HG03066 (cell line): ENCODE data around the gene PATJ.

Experiments
- ATAC-seq: cut with Tn5 transposase; IDR thresholded peaks from one replicate; pipeline ENCODE4 v1.9.1; 2021; ENCODE audit warnings: low read depth; ENCODE audit not compliant: unreplicated experiment

Gene PATJ

DNA sequence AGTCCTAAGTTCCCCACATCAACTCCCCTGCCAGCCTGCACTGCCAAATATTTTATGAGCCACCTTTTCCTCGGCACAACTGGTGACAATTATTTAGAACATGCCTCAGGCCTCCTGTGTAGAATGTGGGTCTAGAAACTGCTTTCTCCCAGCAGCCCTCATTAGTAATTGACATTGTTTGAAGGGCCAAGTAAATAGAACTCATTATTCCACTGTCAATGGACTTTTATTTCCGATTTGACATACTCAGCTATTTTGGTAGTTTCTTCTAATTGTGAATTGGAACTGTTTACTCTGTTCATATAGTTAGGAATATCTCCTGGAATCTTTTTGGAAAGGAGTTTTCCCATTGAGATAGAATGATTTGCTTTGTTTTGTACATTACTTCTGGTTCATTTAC, 283.6 kb downstream of the PATJ start:
- ATAC-seq, result no peak

DNA sequence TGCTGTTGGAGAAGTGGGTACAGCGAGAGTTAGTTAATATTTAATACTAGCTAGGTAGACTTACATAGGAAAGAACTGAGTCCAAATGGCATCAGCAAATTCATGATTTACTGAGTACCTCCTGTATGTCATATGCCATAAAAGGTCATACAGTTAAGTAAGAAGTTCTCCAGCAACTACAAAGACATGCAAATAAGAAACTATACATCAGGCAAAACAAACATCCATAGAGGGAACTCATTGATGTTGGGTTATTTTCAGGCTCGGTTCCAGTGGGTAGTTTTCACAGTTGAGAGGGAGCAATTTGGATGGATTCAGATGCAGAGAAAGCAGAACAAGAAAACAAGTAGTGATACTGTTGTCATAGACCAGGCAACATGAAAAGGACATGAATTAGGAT, 287.4 kb downstream of the PATJ start:
- no peak for ATAC-seq

DNA sequence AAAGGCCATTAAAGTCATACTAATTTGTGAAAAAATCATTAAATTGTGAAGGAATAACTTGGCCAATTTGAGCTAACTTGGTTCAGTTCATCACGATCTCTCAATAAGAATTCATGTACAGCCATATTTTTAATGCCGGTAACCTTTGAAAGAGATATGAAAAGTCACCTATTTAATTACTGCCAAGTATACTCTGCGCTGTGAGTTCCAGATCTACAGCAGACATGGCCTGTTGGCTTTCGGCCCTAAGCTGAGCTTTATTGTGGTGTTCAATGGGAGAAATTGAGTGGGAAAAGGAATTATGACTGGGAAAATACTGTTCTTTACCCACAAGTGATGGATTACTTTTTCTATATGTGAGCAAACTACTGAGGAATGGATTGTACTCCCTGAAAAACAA, 292.5 kb downstream of the PATJ start:
- ATAC-seq, result no peak

DNA sequence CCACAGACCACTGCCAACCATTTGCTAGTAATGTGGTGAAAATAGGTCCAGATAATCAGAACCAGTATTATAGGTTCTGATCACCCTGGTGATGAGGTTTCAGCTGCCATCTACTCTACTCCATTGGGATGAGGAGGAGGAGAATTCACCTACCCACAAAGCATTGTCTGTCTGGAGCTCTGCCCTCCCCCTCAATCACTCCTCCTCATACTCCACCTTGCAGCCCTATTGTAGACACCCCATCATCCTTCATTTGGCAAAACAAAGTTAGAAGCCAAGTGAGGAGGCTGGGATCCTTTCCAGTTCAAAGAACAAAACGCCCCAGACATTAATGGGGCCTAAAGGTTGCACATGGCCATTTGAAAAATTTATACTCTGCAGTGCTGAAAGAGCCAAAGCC, 295.0 kb downstream of the PATJ start:
- no peak for ATAC-seq

DNA sequence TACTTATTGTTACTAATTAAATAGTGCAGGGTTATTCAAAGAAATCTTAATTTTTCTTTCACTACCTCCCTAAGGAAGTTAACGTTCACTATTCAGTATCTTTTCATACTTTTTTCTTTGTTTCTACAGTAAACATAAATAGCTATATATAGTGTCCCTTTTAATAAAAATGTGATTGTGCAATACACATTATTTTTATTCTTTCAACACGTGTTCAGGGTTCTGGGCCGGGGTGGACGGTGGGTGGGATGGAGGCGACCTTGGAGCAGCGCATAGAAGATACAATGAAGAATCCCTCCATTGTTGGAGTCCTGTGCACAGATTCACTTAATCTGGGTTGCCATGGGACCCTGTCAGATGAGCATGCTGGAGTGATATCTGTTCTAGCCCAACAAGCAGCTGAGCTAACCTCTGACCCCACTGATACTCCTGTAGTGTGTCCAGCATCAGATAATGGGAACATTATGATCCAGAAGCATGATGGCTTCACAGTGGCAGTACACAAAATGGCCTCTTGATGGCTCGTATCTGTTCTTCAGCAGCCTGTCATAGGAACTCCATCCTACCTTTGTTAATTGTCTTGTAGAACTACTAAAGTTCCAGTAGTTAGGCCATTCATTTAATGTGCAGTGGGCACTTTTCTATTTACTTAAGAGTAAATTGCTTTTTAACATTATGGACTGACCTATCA, 296.5 kb downstream of the PATJ start:
- no peak for ATAC-seq

DNA sequence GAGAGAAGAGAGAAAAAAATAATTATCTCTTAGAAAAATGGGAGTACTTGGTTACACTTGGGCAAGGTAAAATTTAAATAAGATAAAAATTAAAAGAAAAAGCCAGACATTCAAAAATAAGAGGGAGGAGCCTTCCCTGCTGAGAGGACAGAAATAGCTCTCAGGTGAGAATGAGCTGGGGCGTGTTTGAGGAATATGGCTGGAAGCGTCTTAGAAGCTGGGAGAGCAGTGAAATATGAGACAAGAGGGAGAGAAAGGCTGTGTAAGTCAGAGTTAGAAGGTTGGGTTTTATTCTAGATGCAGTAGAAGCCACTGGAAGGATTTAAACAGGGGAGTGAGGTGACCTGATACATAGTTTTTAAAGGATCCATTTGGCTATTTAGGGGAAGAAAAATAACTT, 298.2 kb downstream of the PATJ start:
- ATAC-seq, result no peak

DNA sequence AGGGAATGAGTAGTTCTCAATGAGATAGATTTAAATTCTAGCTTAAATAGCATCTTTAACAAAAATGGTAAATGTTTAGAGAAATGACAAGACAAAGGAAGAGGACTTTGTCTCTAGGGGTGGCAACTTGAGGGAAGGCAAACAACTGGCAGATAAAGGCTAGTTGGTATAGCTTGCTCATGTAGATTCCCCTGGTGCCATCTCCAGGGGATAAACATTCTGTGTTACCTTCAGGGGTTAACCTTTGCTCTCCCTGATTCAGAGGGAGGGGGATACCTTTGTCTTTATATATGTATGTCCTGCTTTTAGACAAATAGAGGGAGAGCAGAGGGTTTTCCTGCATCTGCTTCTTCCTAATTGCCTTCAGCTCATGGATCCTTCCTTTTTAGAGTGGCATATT, 298.7 kb downstream of the PATJ start:
- no peak for ATAC-seq

DNA sequence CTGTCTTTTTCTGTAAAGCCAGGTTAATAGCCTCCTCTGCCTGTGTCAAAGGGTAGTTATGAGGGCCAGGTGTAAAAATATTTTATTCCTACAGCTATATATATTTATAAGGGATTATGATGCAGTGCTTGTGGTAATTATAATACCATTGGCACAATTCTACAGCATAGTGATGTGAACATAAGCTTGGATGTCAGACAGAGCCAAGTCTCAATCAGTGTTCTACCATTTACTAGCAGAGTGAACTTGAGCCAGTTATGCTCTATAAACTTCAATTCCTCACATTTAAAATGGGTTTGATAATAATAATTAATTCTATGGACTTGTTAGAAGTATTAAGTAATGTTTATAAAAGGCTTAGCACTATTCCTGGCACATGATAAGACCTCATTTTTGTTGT, 300.9 kb downstream of the PATJ start:
- ATAC-seq, result no peak

DNA sequence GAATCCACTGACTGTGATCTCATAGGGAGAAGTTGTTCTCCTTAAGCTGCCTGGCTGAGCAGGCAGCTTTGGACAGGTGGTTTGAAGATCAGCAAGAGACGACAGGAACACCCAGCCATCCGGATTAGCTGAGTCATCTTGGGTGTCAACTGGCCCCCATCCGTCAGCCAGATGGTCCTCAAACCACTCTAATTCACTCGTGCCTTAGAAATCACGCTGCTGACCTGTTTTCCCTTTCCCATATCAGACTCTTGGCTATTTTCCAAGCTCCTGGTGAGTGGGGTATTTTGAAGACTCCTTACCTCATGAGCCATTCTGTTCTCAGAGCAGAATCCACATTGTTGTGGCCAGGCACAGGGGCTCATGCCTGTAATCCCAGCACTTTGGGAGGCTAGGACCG, 303.3 kb downstream of the PATJ start:
- ATAC-seq, result no peak

DNA sequence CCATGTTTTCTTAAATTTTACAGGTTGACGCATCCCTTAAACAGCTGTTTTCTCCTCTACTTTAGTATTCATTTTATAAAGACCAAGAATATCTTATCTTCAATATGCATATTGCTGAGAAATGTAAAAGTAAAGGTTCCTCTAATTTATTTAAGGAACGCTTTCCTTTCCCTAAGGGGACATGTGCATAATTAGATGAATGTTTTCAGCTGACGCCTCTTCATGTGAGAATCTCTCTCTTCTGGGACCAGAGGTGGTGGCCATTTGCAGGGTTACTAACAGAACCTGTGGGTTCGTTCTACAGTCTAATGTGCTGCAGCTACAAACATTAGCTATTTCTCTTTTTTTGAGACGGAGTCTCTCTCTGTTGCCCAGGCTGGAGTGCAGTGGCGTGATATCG, 304.6 kb downstream of the PATJ start:
- ATAC-seq, result no peak

DNA sequence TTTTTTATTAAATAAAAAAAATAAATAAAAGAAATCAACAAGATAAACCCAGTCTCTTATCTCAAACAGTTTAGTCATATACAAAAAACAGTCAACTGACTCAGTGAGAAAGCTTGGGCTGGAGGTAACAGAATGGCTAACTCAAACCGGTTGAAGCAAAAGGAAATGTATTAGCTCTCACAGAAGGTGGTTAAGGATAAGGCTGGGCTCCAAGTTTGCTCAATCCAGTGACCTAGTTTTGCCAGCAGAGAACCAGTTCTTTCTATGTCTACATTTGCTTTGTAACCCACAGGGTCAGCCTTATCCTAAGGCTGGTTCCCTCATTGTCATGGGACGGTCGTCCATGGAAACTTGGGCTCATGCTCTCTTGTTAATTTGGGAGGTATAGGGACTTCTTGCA, 307.9 kb downstream of the PATJ start:
- no peak for ATAC-seq

DNA sequence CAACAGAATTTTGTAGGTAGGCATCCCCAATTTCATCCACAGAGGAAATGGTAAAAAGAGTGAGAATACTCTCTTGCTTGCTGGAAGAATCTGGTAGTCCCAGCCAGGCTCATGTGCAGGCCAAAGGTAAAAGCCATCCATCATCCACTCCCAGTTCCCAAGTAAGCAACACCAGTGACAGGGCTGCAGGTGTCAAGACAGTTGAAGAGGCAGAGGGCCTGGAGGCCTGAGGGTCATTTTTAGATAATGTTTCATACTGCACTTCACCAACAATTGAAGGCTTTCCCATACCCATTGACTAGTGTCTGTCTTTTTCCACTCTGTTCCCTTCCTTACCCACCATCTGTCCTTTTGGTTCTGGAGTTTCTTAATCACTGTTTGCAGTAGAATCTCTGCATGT, 310.7 kb downstream of the PATJ start:
- ATAC-seq, result no peak

DNA sequence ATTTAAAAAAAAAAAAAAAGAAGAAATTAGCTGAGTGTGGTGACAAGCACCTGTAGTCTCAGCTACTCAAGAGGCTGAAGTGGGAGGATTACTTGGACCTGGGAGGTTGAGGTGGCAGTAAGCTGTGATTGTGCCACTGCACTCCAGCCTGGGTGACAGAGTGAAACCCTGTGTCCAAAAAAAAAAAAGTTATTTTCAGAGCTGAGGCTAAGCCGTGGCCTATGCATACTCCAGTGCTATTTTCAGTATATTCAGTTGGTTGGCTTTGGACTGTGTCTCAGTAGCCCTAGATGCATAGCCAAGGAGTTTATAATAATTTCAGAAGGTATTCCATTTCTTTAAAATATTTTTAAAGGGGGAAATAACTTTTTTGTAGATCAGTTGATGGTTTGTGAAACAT, 311.9 kb downstream of the PATJ start:
- no peak for ATAC-seq

DNA sequence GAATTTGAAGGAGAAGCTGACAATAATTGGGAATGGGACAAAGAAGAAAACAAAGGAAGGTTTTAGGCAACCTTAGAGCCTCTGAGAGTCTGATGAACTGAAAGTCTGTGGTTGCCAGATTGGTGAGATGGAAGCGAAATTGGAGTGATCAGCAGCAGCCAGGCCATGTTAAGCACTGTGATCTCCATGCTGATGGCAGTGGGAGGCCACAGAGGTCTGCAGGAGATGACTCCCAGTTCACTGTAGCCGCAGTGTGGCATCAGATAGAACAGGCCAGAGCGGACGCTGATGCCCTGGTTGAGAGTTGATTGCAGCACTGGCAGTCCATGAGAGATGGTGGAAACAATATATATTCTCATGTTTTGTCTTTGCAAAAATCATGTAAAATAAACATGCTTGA, 314.9 kb downstream of the PATJ start:
- no peak for ATAC-seq

DNA sequence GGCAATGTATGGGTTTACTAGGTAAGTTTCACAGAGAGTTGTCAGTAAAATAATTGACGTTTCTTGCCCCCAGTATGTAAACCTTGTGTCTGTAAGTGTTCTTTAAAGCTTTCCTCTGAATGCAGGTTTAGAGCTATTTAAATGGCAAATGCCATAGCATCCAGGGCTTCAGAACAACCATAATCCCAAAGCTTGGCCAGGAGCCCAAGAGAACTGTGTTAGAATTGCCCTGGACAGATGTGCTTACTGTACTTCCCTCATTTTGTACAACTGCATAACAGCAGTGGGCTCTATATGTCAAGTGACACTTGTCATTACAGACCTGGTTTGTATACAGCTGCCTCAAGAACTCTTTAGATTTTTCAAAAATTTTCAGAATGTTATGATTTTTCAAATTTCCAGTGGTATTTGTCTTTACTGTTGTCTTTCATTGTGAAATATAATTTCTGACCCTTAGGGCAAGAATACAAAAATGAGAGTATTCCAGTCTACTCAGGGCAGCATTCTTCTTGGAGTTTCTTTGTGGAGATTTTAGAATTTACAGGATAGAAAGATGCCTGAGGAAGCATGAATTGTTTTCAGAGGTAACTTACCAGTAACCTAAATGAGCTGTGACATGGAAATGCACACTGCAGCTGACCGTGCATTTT, 315.5 kb downstream of the PATJ start:
- ATAC-seq, result no peak

DNA sequence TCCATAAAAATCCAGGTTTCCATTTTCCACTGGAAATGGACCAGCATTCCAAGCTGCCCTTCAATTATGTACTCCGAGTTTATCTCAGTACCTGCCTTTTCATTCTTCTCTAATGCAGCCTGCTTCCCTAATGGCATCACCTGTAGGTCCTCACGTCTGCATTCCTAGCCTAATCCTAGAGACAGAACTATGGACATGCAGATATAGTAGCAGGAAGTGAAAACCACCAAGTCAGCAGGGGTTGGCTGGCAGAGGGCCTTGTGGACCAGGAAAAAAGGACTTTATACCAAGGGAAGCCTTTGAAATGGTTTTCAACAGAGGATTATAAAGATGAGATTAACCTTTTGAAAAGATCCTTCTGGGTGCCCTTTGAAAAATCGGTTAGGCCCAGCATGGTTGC, 316.7 kb downstream of the PATJ start:
- no peak for ATAC-seq

DNA sequence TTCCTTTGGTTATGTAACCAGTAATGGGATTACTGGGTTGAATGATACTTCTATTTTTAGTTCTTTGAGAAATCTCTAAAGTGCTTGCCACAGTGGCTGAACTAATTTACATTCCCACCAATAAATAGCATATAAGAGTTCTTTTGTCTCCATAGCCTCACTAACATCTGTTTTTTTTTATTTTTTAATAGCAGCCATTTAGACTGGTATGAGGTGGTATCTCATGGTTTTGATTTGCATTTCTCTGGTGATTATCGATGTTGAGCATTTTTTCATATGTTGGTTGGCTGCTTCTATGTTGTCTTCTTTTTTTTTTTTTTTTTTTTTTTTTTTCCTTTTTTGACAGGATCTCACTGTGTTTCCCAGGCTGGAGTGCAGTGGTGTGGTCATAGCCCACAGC, 319.8 kb downstream of the PATJ start:
- ATAC-seq, result no peak

DNA sequence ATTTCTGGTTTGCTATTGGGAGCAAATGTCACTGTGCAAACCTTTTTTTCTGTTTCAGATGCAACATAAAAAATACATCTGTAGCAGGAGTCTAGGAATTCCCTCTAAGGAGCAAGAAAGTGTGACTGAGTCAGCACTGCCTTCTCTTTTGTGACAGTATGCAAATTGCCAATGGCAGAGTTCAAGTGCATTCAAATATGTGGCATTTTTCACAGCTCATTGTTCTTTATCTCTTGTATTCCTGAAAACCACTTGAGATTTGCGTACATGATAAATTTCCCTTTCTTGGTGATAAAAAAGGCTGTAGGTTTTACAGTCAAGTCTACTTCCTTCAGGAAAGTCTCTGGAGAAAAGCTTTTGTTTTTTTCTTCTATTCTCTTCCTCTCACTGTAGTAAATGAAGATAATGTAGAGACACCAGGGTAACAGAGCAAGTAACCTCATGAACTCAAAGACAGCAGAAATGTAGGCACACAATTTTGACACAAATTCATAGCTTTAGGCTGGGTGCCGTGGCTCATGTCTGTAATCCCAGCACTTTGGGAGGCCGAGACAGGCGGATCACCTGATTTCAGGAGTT, 322.6 kb downstream of the PATJ start:
- no peak for ATAC-seq

DNA sequence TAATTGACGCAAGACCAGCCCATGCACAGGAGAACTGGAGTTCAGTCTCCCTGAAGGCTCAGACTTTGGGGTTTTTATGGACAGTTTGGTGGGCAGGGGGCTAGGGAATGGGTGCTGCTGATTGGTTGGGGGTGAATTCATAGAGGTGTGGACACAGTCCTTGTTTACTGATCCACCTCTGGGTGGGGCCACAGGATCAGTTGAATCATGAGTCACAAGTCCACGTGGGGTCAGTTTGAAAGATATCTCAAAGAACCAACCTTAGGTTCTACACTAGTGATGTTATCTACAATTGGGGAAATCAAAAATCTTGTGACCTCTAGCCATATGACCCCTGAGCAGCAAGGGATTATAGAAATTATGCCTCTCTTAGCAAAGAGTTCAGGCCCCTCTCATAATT, 324.4 kb downstream of the PATJ start:
- no peak for ATAC-seq

DNA sequence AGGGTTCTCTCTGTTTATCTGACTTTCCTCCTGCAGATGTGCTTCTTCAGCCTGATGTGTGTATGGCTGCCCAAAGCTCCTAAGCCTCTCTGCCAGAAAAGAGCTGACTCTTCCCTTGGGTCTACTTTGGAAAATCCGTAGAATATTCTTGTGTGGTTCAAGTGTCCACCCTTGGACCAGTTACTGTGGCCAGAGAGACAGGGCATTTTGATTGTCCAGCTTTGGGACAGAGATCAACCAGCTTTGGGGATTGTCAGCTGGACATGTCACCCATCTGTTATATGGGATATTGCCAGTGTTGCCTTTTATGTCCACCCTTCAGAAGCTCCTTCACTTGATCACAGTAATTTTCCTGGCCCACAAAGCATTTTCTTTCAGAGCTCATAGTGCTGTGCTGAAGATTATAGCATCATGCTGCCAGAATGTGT, 326.1 kb downstream of the PATJ start:
- no peak for ATAC-seq

DNA sequence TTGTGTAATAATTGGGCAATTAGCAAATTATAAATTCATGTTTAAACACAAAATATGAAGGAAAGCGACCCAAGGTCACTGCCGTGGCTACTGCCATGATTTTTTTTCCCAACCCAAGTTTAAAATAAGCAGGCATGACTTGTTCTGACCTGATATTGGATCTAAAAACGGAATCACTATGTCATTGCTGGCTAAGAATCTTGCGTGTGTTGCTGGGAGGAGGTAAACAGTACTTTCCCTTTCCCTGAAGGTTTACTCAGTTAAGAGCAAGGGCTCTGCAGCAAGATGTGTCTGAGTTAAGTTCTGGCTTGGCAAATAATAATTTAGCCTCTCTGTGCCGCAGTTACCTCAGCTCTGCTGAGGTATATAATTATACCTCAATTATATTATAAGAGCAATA, 326.7 kb downstream of the PATJ start:
- ATAC-seq, result no peak

DNA sequence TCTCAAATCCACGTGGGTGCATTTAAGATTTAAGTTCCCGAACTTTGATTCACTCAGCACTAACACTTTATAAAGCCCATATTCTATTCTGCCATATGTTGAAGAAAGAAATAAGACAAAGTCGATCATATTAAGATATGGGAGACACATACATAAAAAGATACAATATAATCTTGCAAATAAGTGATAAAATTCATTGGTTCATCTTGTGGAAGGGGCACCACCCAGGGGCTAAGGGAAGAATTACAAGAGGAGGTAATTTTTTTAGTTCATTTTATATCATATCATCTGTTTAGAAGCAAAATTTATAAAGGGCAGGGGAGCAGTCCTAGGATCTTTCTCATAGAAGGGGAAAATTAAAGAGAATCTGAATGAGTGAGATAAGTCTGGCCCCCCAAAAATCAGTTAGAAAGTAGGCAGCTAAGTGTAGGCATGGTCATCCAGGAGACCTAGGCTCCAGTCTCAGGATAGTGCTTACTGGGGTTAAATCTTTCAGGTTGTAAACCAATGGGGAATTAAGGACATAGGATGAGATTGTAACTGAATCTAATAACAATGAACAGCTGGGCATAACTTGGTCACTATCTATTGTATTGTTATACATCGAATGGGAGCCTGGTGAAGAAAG, 328.2 kb downstream of the PATJ start:
- no peak for ATAC-seq
